K562 (cell line): ENCODE measurements around the gene DYDC1. TPM values are rescaled to one million over a fixed set of nuclear protein-coding genes. Genes with fewer than 3 reads are reported as not detected.

Experiments
- ATAC-seq: fragments of 200-7000 bp; cut with Tn5 transposase; 3 replicates; pipeline ENCODE4 v1.9.1; 2020; ENCODE audit warnings: moderate library complexity
- BruUV-seq: library from RNA; stranded (reverse); fragments of 400-500 nt; replicated peaks from 2 replicates; lab custom pipeline; 2021; lab: Mats Ljungman, UMichigan
- CTCF ChIA-PET: fragments of 300-600 bp; formaldehyde crosslinking; extraction: SDS; loops from one replicate; lab custom pipeline; 2021; ENCODE audit warnings: low intra/inter-chr PET ratio; lab: Yijun Ruan, JAX
- POLR2A ChIA-PET: fragments of 300-600, 350-650 bp; sonication (Branson Sonifier 250); formaldehyde crosslinking; extraction: SDS; loops from one replicate; lab custom pipeline; 2021; ENCODE audit warnings: antibody characterized with exemption, inconsistent platforms; lab: Yijun Ruan, JAX
- DNase-seq, 4 experiments: peaks; one replicate each; pipeline versions ENCODE4 v3.0.0 to v3.0.0-alpha.2; 2011 to 2018; ENCODE audit warnings: low spot score in 3 of 4, mixed read lengths in 3 of 4; ENCODE audit errors: extremely low read depth in 1 of 4
- FAIRE-seq: peaks from 2 replicates; lab custom pipeline; 2011; peaks lifted over from hg19 to GRCh38; lab: Jason Lieb, UNC
- H2AFZ ChIP-seq: 2 replicates; pipeline ENCODE4 v1.6.0; 2011; ENCODE audit warnings: low read depth, low read length, control low read depth, inconsistent platforms
- H3K27ac ChIP-seq: fragments of 200-600 bp; 3 replicates; pipeline ENCODE4 v1.8.0; 2011; ENCODE audit warnings: low read depth, mild to moderate bottlenecking, control low read depth, inconsistent platforms, low read length, moderate library complexity, mixed read lengths; ENCODE audit errors: extremely low read depth
- H3K27me3 ChIP-seq, 2 experiments: fragments of 300-600 bp in 1 of 2; 2 replicates in 1 of 2; 3 replicates in 1 of 2; pipeline versions ENCODE4 v1.6.0 to v1.8.0; 2011; ENCODE audit warnings: inconsistent platforms in 2 of 2, low read length in 2 of 2, mild to moderate bottlenecking in 1 of 2, mixed read lengths in 1 of 2, moderate library complexity in 1 of 2; ENCODE audit not compliant: control insufficient read depth in 2 of 2, insufficient read depth in 2 of 2
- H3K36me3 ChIP-seq: fragments of 300-600 bp; 3 replicates; pipeline ENCODE4 v1.8.0; 2011; ENCODE audit warnings: mild to moderate bottlenecking, low read length, inconsistent platforms; ENCODE audit not compliant: control insufficient read depth, insufficient read depth
- H3K4me1 ChIP-seq, 2 experiments: fragments of 200-600 bp in 1 of 2; replicated peaks in 1 of 2; 2 replicates in 1 of 2; 3 replicates in 1 of 2; pipeline versions ENCODE4 v1.5.1 to v1.8.0; 2011; ENCODE audit warnings: inconsistent platforms in 2 of 2, low read length in 2 of 2, mild to moderate bottlenecking in 1 of 2, mixed read lengths in 1 of 2, moderate library complexity in 1 of 2; ENCODE audit not compliant: control insufficient read depth in 2 of 2, insufficient read depth in 2 of 2
- H3K4me2 ChIP-seq: 2 replicates; pipeline ENCODE4 v1.6.1; 2011; ENCODE audit warnings: low read length, control low read depth, inconsistent platforms, mixed read lengths; ENCODE audit not compliant: insufficient read depth
- H3K4me3 ChIP-seq: fragments of 200-600 bp; sonication (generic), shearing (Covaris generic); 2 replicates; pipeline ENCODE4 v1.5.1; 2016; ENCODE audit warnings: control low read depth, inconsistent platforms
- H3K79me2 ChIP-seq: fragments of 200-600 bp; 3 replicates; pipeline ENCODE4 v1.8.0; 2011; ENCODE audit warnings: low read length, inconsistent platforms; ENCODE audit not compliant: control insufficient read depth, insufficient read depth
- H3K9ac ChIP-seq, 2 experiments: 2 replicates each; pipeline versions ENCODE4 v1.6.0 to v1.6.1; 2011; ENCODE audit warnings: low read depth in 2 of 2, low read length in 2 of 2, control low read depth in 1 of 2, inconsistent platforms in 1 of 2, mild to moderate bottlenecking in 1 of 2, mixed read lengths in 1 of 2; ENCODE audit not compliant: insufficient read depth in 1 of 2
- H3K9me1 ChIP-seq: one replicate; pipeline ENCODE4 v1.6.0; 2011; ENCODE audit warnings: inconsistent platforms, mild to moderate bottlenecking, low read length, moderate library complexity; ENCODE audit not compliant: control insufficient read depth, insufficient read depth
- H3K9me3 ChIP-seq: replicated peaks from 2 replicates; pipeline ENCODE4 v1.5.1; 2011; ENCODE audit warnings: low read depth, low read length, inconsistent platforms; ENCODE audit not compliant: control insufficient read depth, insufficient read depth
- H4K20me1 ChIP-seq: replicated peaks from 2 replicates; pipeline ENCODE4 v1.6.1; 2011; ENCODE audit warnings: low read length, inconsistent platforms, mixed read lengths; ENCODE audit not compliant: control insufficient read depth, insufficient read depth
- ARID2 ChIP-seq: fragments of 450-650 bp; IDR thresholded peaks from 2 replicates; pipeline ENCODE4 v1.6.1; 2017; ENCODE audit warnings: antibody characterized with exemption, mild to moderate bottlenecking
- CTBP1 ChIP-seq: fragments of 450-650 bp; IDR thresholded peaks from 2 replicates; pipeline ENCODE4 v1.6.1; 2016; ENCODE audit warnings: borderline replicate concordance
- NUFIP1 ChIP-seq: fragments of 450-650 bp; IDR thresholded peaks from 2 replicates; pipeline ENCODE4 v1.6.1; 2018; ENCODE audit not compliant: partially characterized antibody
- ZNF174 ChIP-seq: fragments of 250-450 bp; sonication (Bioruptor Pico); IDR thresholded peaks from 2 replicates; pipeline ENCODE4 v1.4.0; 2020; ENCODE audit warnings: mild to moderate bottlenecking
- WGBS: fragments of 100-300 bp; shearing (Covaris generic); methylation state at CpG from one replicate; pipeline ENCODE4 v1.1.6; 2016; ENCODE audit warnings: low coverage, mixed read lengths; ENCODE audit not compliant: insufficient coverage; ENCODE audit errors: missing lambda C conversion rate; 5-methylcytosine and 5-hydroxymethylcytosine counted together
- in situ Hi-C: fragments of 300-500 bp; cut with MboI; formaldehyde crosslinking; loops from 4 replicates; pipeline ENCODE4 v1.15.0; 2018; ENCODE audit warnings: inconsistent platforms, mixed read lengths
- intact Hi-C: fragments of 100-400 bp; cut with micrococcal nuclease; formaldehyde crosslinking; loops from 2 replicates; pipeline ENCODE4 v1.14.2; 2022
- polyA plus RNA-seq, 8 experiments: library from polyadenylated mRNA; depleted of rRNA in 4 of 8; stranded (reverse) in 5 of 8; unstranded in 3 of 8; fragments of >200 nt; fragmentation: Nextera tagmentation in 2 of 8; fragmentation: Illumina TruSeq in 1 of 8; extraction: Ambion mirVana in 2 of 8; extraction: Trizol in 1 of 8; gene quantifications; 2 replicates each; pipeline versions ENCODE4 v1.2.1 to v1.2.3, GENCODE V29; 2011 to 2014; ENCODE audit warnings: inconsistent platforms in 1 of 8, missing spikeins in 1 of 8
- total RNA-seq, 7 experiments: library from RNA; depleted of rRNA in 6 of 7; stranded (reverse); fragments of >200 nt in 6 of 7; fragmentation: Illumina TruSeq in 2 of 7; extraction: Trizol in 2 of 7; gene quantifications; 2 replicates each; pipeline versions ENCODE4 v1.2.1 to v1.2.3, GENCODE V29; 2011 to 2021; ENCODE audit warnings: low replicate concordance in 1 of 7
- TF ChIP-seq, protein P1 (sequence below): fragments of 250-450 bp; sonication (Bioruptor Pico); IDR thresholded peaks from 2 replicates; pipeline ENCODE4 v1.4.0; 2020; ENCODE audit warnings: borderline replicate concordance
- TF ChIP-seq, protein P2 (sequence below): fragments of 450-650 bp; IDR thresholded peaks from 2 replicates; pipeline ENCODE4 v1.6.1; 2016; ENCODE audit warnings: low read depth
- TF ChIP-seq, protein P3 (sequence below): sonication (generic); formaldehyde crosslinking; IDR thresholded peaks from 2 replicates; pipeline ENCODE4 v1.8.0; 2023; ENCODE audit warnings: mild to moderate bottlenecking, missing genetic modification reagents

The DYDC1 gene
- total and polyA plus RNA-seq, 9 of the 15 experiments (the other 6 are each of a cell fraction or from before 2014, with no cell fraction given) = not detected

DNA sequence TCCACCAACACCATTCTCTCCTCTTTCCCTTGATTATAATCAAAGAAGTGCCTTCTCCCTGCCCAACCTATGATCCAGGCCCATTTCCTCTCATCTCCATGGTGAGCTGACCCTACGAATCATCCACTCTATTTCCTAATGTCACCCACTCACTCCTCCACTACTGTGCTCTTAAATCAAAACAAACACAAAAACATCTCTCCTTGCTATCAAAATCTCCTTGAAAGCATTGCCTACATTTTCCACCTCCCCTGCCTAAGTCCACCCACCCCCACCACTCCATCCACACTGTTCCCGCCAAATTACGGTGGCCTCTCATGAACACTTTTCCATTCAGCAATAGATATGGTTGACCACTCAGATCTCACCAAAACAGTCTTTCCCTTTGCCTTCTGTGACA lies 5.3 kb downstream of the DYDC1 start:
- peaks cover 5 to 6% of the 10 kb centered on the region in 2 experiments; a peak in 4 of 5 replicates for H3K27me3 ChIP-seq
- ChIA-PET POLR2A (interaction anchor here (1.4 kb wide), 1 partner anchor 10 kb away, joined by 9 read pairs; no protein-coding TSS in a partner anchor), CTCF (no interaction called here)
- intact Hi-C loops = no loop called here
- in situ Hi-C loops = no loop called here
- H3K36me3 ChIP-seq = no peaks in the 10 kb centered on the region
- H3K9ac ChIP-seq = no peak overlapping the region
- H2AFZ ChIP-seq = no peak overlapping the region
- ATAC-seq = no peak
- no peaks in the 10 kb centered on the region for H4K20me1 ChIP-seq
- H3K4me1 ChIP-seq = peaks cover 0 to 4% of the 10 kb centered on the region in 2 experiments; a peak in 2 of 5 replicates
- TF ChIP-seq, protein P1, sequence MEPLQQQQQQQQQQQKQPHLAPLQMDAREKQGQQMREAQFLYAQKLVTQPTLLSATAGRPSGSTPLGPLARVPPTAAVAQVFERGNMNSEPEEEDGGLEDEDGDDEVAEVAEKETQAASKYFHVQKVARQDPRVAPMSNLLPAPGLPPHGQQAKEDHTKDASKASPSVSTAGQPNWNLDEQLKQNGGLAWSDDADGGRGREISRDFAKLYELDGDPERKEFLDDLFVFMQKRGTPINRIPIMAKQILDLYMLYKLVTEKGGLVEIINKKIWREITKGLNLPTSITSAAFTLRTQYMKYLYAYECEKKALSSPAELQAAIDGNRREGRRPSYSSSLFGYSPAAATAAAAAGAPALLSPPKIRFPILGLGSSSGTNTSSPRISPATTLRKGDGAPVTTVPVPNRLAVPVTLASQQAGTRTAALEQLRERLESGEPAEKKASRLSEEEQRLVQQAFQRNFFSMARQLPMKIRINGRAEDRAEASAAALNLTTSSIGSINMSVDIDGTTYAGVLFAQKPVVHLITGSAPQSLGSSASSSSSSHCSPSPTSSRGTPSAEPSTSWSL (CRISPR knock-in tag) = no peak
- no peak for TF ChIP-seq CTBP1
- no peak for TF ChIP-seq ARID2
- TF ChIP-seq, protein P2, sequence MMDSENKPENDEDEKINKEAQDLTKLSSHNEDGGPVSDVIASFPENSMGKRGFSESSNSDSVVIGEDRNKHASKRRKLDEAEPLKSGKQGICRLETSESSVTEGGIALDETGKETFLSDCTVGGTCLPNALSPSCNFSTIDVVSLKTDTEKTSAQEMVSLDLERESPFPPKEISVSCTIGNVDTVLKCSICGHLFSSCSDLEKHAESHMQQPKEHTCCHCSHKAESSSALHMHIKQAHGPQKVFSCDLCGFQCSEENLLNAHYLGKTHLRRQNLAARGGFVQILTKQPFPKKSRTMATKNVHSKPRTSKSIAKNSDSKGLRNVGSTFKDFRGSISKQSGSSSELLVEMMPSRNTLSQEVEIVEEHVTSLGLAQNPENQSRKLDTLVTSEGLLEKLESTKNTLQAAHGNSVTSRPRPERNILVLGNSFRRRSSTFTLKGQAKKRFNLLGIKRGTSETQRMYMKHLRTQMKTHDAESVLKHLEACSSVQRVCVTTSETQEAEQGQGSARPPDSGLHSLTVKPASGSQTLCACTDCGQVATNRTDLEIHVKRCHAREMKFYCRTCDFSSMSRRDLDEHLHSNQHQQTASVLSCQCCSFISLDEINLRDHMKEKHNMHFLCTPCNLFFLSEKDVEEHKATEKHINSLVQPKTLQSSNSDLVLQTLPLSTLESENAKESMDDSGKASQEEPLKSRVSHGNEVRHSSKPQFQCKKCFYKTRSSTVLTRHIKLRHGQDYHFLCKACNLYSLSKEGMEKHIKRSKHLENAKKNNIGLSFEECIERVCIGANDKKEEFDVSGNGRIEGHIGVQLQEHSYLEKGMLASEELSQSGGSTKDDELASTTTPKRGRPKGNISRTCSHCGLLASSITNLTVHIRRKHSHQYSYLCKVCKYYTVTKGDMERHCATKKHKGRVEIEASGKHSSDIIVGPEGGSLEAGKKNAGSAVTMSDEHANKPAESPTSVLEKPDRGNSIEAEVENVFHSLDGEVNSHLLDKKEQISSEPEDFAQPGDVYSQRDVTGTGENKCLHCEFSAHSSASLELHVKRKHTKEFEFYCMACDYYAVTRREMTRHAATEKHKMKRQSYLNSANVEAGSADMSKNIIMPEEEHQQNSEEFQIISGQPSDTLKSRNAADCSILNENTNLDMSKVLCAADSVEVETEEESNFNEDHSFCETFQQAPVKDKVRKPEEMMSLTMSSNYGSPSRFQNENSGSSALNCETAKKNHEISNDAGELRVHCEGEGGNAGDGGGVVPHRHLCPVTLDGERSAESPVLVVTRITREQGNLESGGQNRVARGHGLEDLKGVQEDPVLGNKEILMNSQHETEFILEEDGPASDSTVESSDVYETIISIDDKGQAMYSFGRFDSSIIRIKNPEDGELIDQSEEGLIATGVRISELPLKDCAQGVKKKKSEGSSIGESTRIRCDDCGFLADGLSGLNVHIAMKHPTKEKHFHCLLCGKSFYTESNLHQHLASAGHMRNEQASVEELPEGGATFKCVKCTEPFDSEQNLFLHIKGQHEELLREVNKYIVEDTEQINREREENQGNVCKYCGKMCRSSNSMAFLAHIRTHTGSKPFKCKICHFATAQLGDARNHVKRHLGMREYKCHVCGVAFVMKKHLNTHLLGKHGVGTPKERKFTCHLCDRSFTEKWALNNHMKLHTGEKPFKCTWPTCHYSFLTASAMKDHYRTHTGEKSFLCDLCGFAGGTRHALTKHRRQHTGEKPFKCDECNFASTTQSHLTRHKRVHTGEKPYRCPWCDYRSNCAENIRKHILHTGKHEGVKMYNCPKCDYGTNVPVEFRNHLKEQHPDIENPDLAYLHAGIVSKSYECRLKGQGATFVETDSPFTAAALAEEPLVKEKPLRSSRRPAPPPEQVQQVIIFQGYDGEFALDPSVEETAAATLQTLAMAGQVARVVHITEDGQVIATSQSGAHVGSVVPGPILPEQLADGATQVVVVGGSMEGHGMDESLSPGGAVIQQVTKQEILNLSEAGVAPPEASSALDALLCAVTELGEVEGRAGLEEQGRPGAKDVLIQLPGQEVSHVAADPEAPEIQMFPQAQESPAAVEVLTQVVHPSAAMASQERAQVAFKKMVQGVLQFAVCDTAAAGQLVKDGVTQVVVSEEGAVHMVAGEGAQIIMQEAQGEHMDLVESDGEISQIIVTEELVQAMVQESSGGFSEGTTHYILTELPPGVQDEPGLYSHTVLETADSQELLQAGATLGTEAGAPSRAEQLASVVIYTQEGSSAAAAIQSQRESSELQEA = peak; percentile 45; the same call in 1 of the 2 replicates
- TF ChIP-seq ZNF174 (CRISPR knock-in tag) = no peak
- no peak for TF ChIP-seq NUFIP1
- TF ChIP-seq, protein P3, sequence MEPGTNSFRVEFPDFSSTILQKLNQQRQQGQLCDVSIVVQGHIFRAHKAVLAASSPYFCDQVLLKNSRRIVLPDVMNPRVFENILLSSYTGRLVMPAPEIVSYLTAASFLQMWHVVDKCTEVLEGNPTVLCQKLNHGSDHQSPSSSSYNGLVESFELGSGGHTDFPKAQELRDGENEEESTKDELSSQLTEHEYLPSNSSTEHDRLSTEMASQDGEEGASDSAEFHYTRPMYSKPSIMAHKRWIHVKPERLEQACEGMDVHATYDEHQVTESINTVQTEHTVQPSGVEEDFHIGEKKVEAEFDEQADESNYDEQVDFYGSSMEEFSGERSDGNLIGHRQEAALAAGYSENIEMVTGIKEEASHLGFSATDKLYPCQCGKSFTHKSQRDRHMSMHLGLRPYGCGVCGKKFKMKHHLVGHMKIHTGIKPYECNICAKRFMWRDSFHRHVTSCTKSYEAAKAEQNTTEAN (CRISPR knock-in tag) = no peak
- no peaks in the 10 kb centered on the region for H3K79me2 ChIP-seq
- no TSS peak for BruUV-seq
- H3K27ac ChIP-seq = no peak overlapping the region
- no peak for DNase-seq
- H3K4me2 ChIP-seq = no peak overlapping the region
- WGBS = 0% methylated on average over 3 of the region's 3 CpGs
- H3K9me3 ChIP-seq = no peaks in the 10 kb centered on the region
- no peak for FAIRE-seq
- H3K4me3 ChIP-seq = no peak overlapping the region
- H3K9me1 ChIP-seq = no peaks in the 10 kb centered on the region
